Retinal pigment epithelial cell (primary cell): ENCODE measurements around the gene SPARC.
"Not testable (repeated sequence)": the region's sequence is repeated elsewhere in the genome, so short reads cannot be mapped to it uniquely, and the experiment has no call there.

Source experiments
- DNase-seq: peaks from one replicate; pipeline ENCODE4 v3.0.0-alpha.2; 2010; ENCODE audit warnings: low read depth
- H3K4me3 ChIP-seq: 2 replicates; pipeline ENCODE4 v1.5.1; 2011; ENCODE audit warnings: mild to moderate bottlenecking, low read length, control low read depth, moderate library complexity
- CTCF ChIP-seq: conservative IDR thresholded peaks from 2 replicates; pipeline ENCODE4 v1.5.1; 2011; ENCODE audit warnings: low read depth, low read length, control low read depth, inconsistent platforms

The SPARC gene

DNA sequence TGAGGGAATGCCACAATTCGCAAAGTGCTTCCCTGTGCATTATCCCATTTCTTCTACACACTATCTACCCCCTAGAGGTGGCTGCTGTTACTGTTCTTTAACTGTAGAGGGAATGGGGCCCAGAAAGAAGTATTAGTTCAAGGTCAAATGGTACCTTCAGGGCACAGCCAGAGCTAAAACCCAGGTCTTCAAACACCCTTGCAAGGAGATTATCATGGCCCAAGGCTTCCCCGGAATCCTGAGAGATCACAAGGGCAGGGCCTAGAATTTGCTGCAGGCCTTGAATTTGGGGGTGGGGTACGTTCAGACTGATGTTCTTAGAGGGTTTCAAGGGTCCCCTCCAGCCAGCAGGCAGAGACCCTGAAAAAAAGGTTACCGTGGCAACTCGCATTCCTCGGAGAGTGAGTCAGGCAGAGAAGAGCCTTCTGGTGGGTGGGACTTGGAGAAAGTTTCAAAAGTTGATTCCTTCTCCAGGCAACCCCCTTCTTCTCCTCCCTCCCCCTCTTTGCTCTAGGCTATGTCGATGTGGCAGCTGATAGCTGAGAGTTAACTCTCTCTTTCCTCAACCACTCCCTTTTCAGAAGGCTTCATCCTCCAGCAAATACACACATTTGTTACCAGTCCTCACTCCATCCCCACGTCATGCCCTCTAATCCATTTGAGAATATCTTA, 1.9 kb downstream of the SPARC start:
- peak; percentile 54 for TF ChIP-seq CTCF
- DNase-seq: peak; percentile 94
- peak overlapping the region; percentile 82 for H3K4me3 ChIP-seq

GRCh38 chr5:151683986-151684588, 2.6 kb downstream of the SPARC start:
- no peak for TF ChIP-seq CTCF
- no peak for DNase-seq
- H3K4me3 ChIP-seq: peak overlapping the region; percentile 82

DNA sequence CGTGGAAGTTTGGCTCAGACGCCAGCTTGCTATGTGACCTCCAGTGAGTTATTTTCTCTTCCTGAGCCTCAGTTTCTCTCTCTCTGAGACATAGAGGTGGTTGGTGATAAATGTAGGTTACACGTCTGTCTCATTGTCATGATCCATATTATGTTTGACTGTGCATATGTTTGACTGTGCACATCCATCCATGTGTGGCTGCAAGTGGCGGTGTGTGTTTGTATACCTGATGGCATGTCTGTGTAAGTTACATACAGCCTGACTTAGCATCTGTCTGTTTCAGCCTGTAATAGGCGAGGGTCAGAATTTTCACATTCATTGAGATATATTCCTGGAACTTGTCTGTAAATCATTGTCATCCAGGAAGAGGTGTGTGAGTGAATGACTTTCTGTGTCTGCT, 3.3 kb downstream of the SPARC start:
- DNase-seq: no peak
- H3K4me3 ChIP-seq: peak overlapping the region; percentile 82
- no peak for TF ChIP-seq CTCF

GRCh38 chr5:151682751-151683331, 3.9 kb downstream of the SPARC start:
- DNase-seq: no peak
- H3K4me3 ChIP-seq: no peak overlapping the region
- no peak for TF ChIP-seq CTCF

GRCh38 chr5:151682240-151682639, 4.5 kb downstream of the SPARC start:
- no peak for DNase-seq
- no peak overlapping the region for H3K4me3 ChIP-seq
- TF ChIP-seq CTCF: no peak

DNA sequence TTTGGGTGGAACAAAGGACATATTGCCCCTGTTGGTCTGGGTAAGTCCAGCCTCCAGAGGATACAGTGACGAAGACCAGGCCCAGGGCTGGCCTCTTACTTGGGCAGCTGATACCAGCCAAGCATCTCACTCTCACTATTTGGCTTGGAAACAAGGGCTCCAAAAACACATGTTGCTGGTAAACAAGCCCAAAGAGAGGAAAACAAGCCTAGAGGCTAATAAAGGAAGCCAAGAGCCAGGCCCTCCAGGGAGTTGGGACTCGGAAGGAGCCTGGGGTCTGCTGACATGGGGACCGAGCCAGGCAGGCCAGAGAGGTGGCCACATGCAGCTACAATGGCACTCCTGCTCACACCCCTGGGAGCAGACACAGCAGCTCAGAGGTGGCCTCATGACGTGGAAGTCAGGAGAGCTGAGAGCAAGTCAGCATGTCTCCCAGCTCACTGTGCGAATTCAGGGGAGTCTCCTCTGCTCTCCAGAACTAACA, 5.7 kb downstream of the SPARC start:
- H3K4me3 ChIP-seq: no peak overlapping the region
- DNase-seq: no peak
- no peak for TF ChIP-seq CTCF

GRCh38 chr5:151680156-151680505, 6.6 kb downstream of the SPARC start:
- DNase-seq, H3K4me3 ChIP-seq: not testable (repeated sequence)
